Osteoblast (primary cell): Measurements from ENCODE around the gene TLR9. TPM values are rescaled to one million over a fixed set of nuclear protein-coding genes. Genes with fewer than 3 reads are reported as not detected.

Source experiments
- DNase-seq: peaks from one replicate; pipeline ENCODE4 v3.0.0; 2011; ENCODE audit warnings: low spot score, mixed read lengths; ENCODE audit not compliant: insufficient read length; ENCODE audit errors: missing footprints
- H2AFZ ChIP-seq: 2 replicates; pipeline ENCODE4 v1.6.0; 2011; ENCODE audit warnings: mild to moderate bottlenecking, low read length
- H3K27ac ChIP-seq: 2 replicates; pipeline ENCODE4 v1.5.1; 2011; ENCODE audit warnings: mild to moderate bottlenecking, low read depth, low read length, moderate library complexity
- H3K27me3 ChIP-seq: 2 replicates; pipeline ENCODE4 v1.6.0; 2012; ENCODE audit warnings: mild to moderate bottlenecking, control low read depth, inconsistent platforms, low read length, moderate library complexity; ENCODE audit not compliant: insufficient read depth
- H3K36me3 ChIP-seq: 2 replicates; pipeline ENCODE4 v1.5.1; 2011; ENCODE audit warnings: mild to moderate bottlenecking, low read length, control low read depth, moderate library complexity; ENCODE audit not compliant: insufficient read depth
- H3K4me1 ChIP-seq: 2 replicates; pipeline ENCODE4 v1.5.1; 2011; ENCODE audit warnings: mild to moderate bottlenecking, low read length, control low read depth, moderate library complexity; ENCODE audit not compliant: insufficient read depth
- H3K4me2 ChIP-seq: 2 replicates; pipeline ENCODE4 v1.6.0; 2011; ENCODE audit warnings: mild to moderate bottlenecking, low read length; ENCODE audit not compliant: insufficient read depth
- H3K4me3 ChIP-seq: fragments of 200-600 bp; sonication (generic); 3 replicates; pipeline ENCODE4 v1.5.1; 2012; ENCODE audit warnings: mild to moderate bottlenecking, low read length, inconsistent platforms; ENCODE audit not compliant: insufficient read depth
- H3K79me2 ChIP-seq: 2 replicates; pipeline ENCODE4 v1.6.0; 2012; ENCODE audit warnings: mild to moderate bottlenecking, low read length, control low read depth, inconsistent platforms; ENCODE audit not compliant: insufficient read depth
- H3K9me3 ChIP-seq: 2 replicates; pipeline ENCODE4 v1.5.1; 2011; ENCODE audit warnings: low read depth, low read length, control low read depth
- H4K20me1 ChIP-seq: 2 replicates; pipeline ENCODE4 v1.6.0; 2012; ENCODE audit warnings: mild to moderate bottlenecking, low read length, control low read depth; ENCODE audit not compliant: insufficient read depth
- total RNA-seq: library from RNA; depleted of rRNA; stranded (reverse); fragments of >200 nt; gene quantifications from 2 replicates; pipeline ENCODE4 v1.2.3, GENCODE V29; 2012
- TF ChIP-seq, protein P1 (sequence below): IDR thresholded peaks from 2 replicates; pipeline ENCODE4 v1.5.1; 2011; ENCODE audit warnings: mild to moderate bottlenecking, low read depth, low read length, moderate library complexity; ENCODE audit errors: extremely low read depth

The TLR9 gene
- total RNA-seq, 1 donor, result not detected

DNA sequence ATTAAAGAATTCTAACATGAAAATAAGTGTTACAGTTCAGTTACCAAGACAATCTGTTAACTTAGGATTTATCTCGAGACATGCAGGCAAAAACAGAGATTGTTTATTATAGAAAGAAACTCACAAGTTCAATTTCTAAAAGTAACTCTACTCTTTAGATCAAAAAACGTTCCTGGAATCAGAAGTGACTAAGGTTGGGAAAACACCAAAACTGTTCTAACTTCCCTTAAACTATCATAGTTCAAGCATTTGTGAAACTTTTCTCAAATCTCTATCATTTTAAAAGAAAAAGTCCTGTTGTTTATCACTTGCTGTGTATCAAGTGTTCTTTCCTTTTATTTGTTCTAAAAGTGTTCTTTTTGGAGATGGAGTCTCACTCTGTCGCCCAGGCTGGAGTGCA, 44.3 kb upstream of the TLR9 start:
- TF ChIP-seq, protein P1, sequence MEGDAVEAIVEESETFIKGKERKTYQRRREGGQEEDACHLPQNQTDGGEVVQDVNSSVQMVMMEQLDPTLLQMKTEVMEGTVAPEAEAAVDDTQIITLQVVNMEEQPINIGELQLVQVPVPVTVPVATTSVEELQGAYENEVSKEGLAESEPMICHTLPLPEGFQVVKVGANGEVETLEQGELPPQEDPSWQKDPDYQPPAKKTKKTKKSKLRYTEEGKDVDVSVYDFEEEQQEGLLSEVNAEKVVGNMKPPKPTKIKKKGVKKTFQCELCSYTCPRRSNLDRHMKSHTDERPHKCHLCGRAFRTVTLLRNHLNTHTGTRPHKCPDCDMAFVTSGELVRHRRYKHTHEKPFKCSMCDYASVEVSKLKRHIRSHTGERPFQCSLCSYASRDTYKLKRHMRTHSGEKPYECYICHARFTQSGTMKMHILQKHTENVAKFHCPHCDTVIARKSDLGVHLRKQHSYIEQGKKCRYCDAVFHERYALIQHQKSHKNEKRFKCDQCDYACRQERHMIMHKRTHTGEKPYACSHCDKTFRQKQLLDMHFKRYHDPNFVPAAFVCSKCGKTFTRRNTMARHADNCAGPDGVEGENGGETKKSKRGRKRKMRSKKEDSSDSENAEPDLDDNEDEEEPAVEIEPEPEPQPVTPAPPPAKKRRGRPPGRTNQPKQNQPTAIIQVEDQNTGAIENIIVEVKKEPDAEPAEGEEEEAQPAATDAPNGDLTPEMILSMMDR, result no peak
- no peak for DNase-seq
- no peak overlapping the region for H2AFZ ChIP-seq
- no peaks in the 10 kb centered on the region for H3K27me3 ChIP-seq
- peaks cover 8% of the 10 kb centered on the region for H3K4me1 ChIP-seq
- H3K36me3 ChIP-seq, result peaks cover 54% of the 10 kb centered on the region
- H4K20me1 ChIP-seq, result peaks cover 65% of the 10 kb centered on the region
- H3K9me3 ChIP-seq, result no peaks in the 10 kb centered on the region
- peaks cover 94% of the 10 kb centered on the region for H3K79me2 ChIP-seq
- H3K4me3 ChIP-seq, result no peak overlapping the region
- H3K4me2 ChIP-seq, result no peak overlapping the region
- H3K27ac ChIP-seq, result no peak overlapping the region

DNA sequence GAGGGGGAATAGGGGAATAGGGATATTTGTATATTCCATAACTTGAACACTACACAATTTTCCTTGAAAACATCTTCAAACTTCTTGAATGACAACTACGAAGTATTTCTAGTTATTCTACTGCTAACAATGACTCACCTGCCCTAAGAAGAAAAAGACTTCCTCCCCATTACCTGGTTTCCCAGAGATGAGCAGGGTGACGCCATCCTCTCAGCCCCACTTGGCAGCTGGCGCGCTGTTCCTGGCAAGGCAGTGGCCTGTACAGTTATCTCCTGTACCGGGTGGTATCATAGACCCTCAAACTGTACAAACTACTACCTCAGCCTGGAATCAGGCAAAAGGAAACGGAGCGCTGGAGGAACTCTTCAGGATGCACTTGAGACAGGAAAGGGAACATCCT, 42.6 kb upstream of the TLR9 start:
- Histone ChIP-seq H3K27me3 (no peaks in the 10 kb centered on the region), H3K27ac (no peak overlapping the region), H3K9me3 (no peaks in the 10 kb centered on the region), H3K4me3 (no peak overlapping the region), H3K4me1 (peaks cover 8% of the 10 kb centered on the region), H3K36me3 (peaks cover 72% of the 10 kb centered on the region), H4K20me1 (peaks cover 60% of the 10 kb centered on the region), H2AFZ (no peak overlapping the region), H3K79me2 (peaks cover 94% of the 10 kb centered on the region), H3K4me2 (no peak overlapping the region)
- DNase-seq, result no peak
- TF ChIP-seq, protein P1, result no peak

DNA sequence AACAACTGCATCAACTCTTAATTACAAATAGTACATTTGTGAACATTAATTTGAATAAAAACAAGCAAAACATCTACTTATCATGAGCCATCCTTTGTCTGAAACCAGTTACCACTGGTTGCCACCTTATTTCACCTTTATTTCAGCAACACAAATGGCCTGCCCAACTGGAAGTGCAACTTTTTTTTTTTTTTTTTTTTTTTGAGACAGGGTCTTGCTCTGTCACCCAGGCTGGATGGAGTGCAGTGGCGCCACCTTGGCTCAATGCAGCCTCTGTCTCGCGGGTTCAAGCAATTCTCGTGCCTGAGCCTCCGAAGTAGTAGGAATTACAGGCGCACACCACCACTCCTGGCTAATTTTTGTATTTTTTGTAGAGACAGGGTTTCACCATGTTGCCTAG, 39.9 kb upstream of the TLR9 start:
- Histone ChIP-seq H3K4me1 (no peaks in the 10 kb centered on the region), H3K9me3 (no peaks in the 10 kb centered on the region), H3K27ac (no peak overlapping the region), H3K36me3 (peaks cover 88% of the 10 kb centered on the region), H3K4me2 (no peak overlapping the region), H3K79me2 (peaks cover 89% of the 10 kb centered on the region), H2AFZ (no peak overlapping the region), H3K4me3 (no peak overlapping the region), H3K27me3 (no peaks in the 10 kb centered on the region), H4K20me1 (peaks cover 40% of the 10 kb centered on the region)
- TF ChIP-seq, protein P1, result no peak
- DNase-seq, result no peak

DNA sequence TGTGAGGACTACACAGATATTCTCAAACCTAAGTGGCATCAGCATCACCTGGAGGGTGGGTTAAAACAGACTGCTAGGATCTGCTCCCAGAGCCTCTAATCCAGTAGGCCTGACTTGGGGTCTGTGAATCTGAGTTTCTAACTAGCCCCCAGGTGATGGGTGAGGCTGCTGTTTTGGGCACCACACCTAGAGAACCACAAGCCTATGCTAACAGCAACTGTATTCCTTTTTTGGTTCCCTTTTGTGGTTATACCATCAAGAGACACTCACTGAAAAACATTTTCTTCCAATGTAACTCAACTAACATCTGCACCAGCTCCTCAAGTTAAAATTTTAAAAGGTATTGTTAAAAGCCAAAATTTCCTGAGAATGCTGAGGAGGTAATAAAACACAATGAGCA, 37.0 kb upstream of the TLR9 start:
- H3K79me2 ChIP-seq, result peaks cover 72% of the 10 kb centered on the region
- H3K27me3 ChIP-seq, result no peaks in the 10 kb centered on the region
- H2AFZ ChIP-seq, result no peak overlapping the region
- H3K27ac ChIP-seq, result no peak overlapping the region
- H3K4me1 ChIP-seq, result no peaks in the 10 kb centered on the region
- H4K20me1 ChIP-seq, result peaks cover 24% of the 10 kb centered on the region
- H3K4me3 ChIP-seq, result no peak overlapping the region
- H3K36me3 ChIP-seq, result peaks cover 94% of the 10 kb centered on the region
- H3K9me3 ChIP-seq, result no peaks in the 10 kb centered on the region
- no peak for DNase-seq
- TF ChIP-seq, protein P1, result no peak
- no peak overlapping the region for H3K4me2 ChIP-seq
